ENCODE measurements around the gene MIXL1.

- TF ChIP-seq, protein P1, sequence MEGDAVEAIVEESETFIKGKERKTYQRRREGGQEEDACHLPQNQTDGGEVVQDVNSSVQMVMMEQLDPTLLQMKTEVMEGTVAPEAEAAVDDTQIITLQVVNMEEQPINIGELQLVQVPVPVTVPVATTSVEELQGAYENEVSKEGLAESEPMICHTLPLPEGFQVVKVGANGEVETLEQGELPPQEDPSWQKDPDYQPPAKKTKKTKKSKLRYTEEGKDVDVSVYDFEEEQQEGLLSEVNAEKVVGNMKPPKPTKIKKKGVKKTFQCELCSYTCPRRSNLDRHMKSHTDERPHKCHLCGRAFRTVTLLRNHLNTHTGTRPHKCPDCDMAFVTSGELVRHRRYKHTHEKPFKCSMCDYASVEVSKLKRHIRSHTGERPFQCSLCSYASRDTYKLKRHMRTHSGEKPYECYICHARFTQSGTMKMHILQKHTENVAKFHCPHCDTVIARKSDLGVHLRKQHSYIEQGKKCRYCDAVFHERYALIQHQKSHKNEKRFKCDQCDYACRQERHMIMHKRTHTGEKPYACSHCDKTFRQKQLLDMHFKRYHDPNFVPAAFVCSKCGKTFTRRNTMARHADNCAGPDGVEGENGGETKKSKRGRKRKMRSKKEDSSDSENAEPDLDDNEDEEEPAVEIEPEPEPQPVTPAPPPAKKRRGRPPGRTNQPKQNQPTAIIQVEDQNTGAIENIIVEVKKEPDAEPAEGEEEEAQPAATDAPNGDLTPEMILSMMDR (IDR thresholded peaks at IDR 0.05) = no peak
- TF ChIP-seq POLR2AphosphoS5 (IDR thresholded peaks at IDR 0.05) (no peak), POLR2A (IDR thresholded peaks at IDR 0.05) (no peak), EP300 (IDR thresholded peaks at IDR 0.05; ENCODE audit: low read depth) (no peak)
Measured at GRCh38 chr1:226215239-226215638, 8.2 kb upstream of the MIXL1 start.
